Left ventricle myocardium inferior (tissue), 1 donor: ENCODE measurements around the gene SLC44A3. TPM values are rescaled to one million over a fixed set of nuclear protein-coding genes. Genes with fewer than 3 reads are reported as not detected.

Source experiments
- DNase-seq: peaks from one replicate; pipeline ENCODE4 v3.0.0-alpha.2; 2020
- H3K27ac ChIP-seq: fragments of 200-600 bp; replicated peaks from 2 replicates; pipeline ENCODE4 v1.8.0; 2021
- H3K27me3 ChIP-seq: fragments of 200-600 bp; 2 replicates; pipeline ENCODE4 v1.8.0; 2021; ENCODE audit warnings: low read depth
- H3K36me3 ChIP-seq: fragments of 200-600 bp; 2 replicates; pipeline ENCODE4 v1.8.0; 2021
- H3K4me1 ChIP-seq: fragments of 200-600 bp; 2 replicates; pipeline ENCODE4 v1.8.0; 2021
- H3K4me3 ChIP-seq: fragments of 200-600 bp; 2 replicates; pipeline ENCODE4 v1.8.0; 2021; ENCODE audit warnings: mild to moderate bottlenecking, moderate library complexity
- H3K9me3 ChIP-seq: fragments of 200-600 bp; replicated peaks from 2 replicates; pipeline ENCODE4 v1.8.0; 2021
- intact Hi-C: fragments of 100-400 bp; cut with micrococcal nuclease; formaldehyde crosslinking; loops from one replicate; pipeline ENCODE4 v1.11.0; 2022
- total RNA-seq: library from RNA; stranded (reverse); fragmentation: NEBNext Ultra II Directional; extraction: Animal tissue kit (Norgen Biotek cat#: 25700); gene quantifications from one replicate; pipeline ENCODE4 v1.2.1, GENCODE V29; 2021
- TF ChIP-seq, protein P1 (sequence below): fragments of 200-600 bp; IDR thresholded peaks from 2 replicates; pipeline ENCODE4 v1.8.0; 2021; ENCODE audit warnings: antibody characterized with exemption, mild to moderate bottlenecking, borderline replicate concordance
- donor health status: DM: no; HTN: yes; CAD: no; lungs with severe emphysema.

SLC44A3 gene
- total RNA-seq, 1 donor from 2014 or later: 5.9 TPM

DNA sequence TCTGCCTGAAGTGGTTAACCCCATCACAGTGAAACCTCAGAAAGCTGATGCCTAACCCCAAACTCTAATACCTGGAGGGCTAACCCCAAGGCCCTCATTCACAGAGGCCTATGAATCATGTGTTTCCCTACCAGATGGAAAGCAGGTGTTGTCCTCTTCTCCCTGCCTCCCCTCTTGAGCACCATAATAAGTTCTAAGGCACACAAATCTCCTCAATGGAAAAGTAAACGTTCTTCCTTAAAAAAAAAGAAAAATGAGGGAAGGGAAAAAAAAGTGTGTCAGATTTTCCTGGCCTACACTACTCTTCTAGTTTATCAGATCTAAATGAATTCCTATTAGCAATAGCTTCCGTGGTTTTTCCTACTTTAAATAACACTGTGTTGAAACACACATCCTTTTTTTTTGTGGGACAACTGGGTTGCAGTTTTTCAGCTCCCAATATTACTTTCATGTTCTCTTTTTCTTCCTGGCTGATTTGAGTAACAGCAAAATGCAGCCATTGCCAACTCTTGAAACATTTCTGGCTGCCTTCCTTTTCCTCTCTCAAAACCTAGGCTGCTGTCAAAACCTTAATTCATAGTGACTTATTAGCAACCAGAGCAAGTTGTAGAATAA is 43.2 kb downstream of the SLC44A3 start:
- no peak overlapping the region for H3K4me3 ChIP-seq
- peaks cover 43% of the 10 kb centered on the region for H3K4me1 ChIP-seq
- no peaks in the 10 kb centered on the region for H3K36me3 ChIP-seq
- no peaks in the 10 kb centered on the region for H3K9me3 ChIP-seq
- no peaks in the 10 kb centered on the region for H3K27me3 ChIP-seq
- intact Hi-C loops: loop anchor here (10.0 kb wide), 1 partner anchor 51 kb away; no protein-coding TSS in a partner anchor
- peak overlapping the region; percentile 82 for H3K27ac ChIP-seq
- TF ChIP-seq, protein P1, sequence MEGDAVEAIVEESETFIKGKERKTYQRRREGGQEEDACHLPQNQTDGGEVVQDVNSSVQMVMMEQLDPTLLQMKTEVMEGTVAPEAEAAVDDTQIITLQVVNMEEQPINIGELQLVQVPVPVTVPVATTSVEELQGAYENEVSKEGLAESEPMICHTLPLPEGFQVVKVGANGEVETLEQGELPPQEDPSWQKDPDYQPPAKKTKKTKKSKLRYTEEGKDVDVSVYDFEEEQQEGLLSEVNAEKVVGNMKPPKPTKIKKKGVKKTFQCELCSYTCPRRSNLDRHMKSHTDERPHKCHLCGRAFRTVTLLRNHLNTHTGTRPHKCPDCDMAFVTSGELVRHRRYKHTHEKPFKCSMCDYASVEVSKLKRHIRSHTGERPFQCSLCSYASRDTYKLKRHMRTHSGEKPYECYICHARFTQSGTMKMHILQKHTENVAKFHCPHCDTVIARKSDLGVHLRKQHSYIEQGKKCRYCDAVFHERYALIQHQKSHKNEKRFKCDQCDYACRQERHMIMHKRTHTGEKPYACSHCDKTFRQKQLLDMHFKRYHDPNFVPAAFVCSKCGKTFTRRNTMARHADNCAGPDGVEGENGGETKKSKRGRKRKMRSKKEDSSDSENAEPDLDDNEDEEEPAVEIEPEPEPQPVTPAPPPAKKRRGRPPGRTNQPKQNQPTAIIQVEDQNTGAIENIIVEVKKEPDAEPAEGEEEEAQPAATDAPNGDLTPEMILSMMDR: no peak
- DNase-seq: no peak

DNA sequence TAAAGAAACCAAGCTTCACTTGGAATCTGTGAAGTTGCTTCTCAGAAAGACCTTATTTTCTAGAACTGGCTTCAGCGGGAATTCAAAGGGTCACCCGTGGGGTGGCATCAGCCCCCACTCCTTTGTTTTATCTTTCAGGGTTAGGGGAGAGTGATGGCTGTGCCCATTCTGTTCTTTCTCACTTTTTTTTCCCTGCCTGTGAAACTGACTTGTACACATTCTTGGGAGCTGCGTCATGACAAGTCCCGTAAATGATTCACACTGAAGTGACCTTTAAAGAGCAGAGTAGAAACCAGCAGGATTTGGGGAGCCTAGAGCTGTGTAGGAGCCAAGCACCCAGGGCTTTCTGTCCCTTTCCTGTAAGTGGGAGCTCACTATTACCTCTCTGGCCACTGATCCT is 43.8 kb downstream of the SLC44A3 start:
- TF ChIP-seq, protein P1: no peak
- Histone ChIP-seq H3K4me1 (peaks cover 43% of the 10 kb centered on the region), H3K4me3 (no peak overlapping the region), H3K27me3 (no peaks in the 10 kb centered on the region), H3K36me3 (no peaks in the 10 kb centered on the region), H3K27ac (peak overlapping the region; percentile 82), H3K9me3 (no peaks in the 10 kb centered on the region)
- intact Hi-C loops: loop anchor here (10.0 kb wide), 1 partner anchor 51 kb away; no protein-coding TSS in a partner anchor
- no peak for DNase-seq

DNA sequence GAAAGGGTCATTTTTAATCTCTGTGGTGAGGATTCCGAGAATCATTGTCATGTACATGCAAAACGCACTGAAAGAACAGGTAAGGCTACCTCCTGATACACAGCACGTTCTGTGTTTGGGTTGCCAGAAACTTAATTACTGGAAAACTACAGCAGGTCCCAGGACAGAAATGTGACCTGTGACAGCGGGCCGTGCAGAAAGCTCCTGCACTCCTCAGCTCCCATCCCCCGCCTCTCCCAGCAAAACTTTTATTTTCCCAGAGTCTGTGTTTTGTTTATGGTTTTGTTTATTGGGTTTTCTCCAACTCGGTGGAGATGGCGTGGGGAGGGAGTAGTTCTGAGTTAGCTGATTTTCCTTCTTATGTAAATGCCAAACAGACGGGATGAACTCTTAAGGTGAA is 44.7 kb downstream of the SLC44A3 start:
- H3K27me3 ChIP-seq: no peaks in the 10 kb centered on the region
- intact Hi-C loops: loop anchor here (10.0 kb wide), 1 partner anchor 50 kb away; no protein-coding TSS in a partner anchor
- H3K4me3 ChIP-seq: no peak overlapping the region
- DNase-seq: no peak
- peak overlapping the region; percentile 82 for H3K27ac ChIP-seq
- peaks cover 43% of the 10 kb centered on the region for H3K4me1 ChIP-seq
- no peaks in the 10 kb centered on the region for H3K9me3 ChIP-seq
- TF ChIP-seq, protein P1: no peak
- H3K36me3 ChIP-seq: no peaks in the 10 kb centered on the region

DNA sequence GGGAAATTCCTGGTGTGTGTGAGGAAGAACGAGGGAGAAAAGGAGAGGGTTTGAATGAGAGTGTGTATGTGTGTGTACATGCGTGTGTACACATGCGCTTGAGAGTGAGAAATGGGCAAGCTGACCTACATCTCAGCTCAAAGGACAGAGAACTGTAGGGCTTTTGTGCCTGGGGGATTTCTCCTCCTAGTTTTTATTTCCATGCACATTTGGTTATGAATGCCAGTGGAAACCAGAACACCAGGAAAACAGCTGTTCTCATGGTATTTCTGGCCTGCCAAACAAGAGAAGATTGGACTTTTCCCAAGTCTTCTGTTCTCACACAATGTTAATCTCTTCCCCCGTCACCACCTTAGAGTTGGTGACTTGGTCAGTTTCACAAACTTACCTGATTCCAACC is 45.2 kb downstream of the SLC44A3 start:
- intact Hi-C loops: loop anchor here (10.0 kb wide), 1 partner anchor 49 kb away; no protein-coding TSS in a partner anchor

DNA sequence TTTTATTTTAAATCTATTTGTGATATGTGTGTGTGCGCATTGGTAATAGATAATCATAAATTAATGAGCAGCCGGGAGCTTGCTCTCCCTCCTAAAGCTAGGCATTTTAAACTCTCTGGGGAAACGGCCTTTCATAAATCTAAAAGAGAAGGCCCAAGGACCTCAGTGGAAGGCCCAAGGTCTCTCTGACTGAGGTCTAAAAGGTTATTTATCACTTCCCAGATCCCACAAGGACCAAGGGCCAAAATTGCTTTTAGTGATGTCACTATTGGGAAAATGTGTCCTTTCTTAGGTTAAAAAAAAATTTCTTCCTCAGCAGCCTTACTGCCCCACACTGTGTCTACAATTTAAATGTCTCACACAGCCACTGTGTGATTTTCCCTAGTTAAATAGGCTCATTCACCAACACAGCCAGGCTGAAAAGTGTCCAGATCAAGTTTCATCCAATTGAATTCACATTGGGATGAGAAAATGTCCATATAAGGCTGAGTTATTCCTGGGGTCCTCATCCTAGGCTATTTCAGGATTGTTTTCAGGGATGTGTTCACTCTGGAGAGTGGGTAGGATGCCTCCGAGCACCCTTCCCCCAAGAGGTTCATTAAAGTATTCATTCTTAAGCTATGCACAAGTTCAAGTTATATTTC is 46.1 kb downstream of the SLC44A3 start:
- H3K27ac ChIP-seq: peak overlapping the region; percentile 82
- H3K36me3 ChIP-seq: no peaks in the 10 kb centered on the region
- TF ChIP-seq, protein P1: no peak
- H3K9me3 ChIP-seq: no peaks in the 10 kb centered on the region
- H3K4me3 ChIP-seq: no peak overlapping the region
- H3K27me3 ChIP-seq: no peaks in the 10 kb centered on the region
- no peak for DNase-seq
- H3K4me1 ChIP-seq: peaks cover 43% of the 10 kb centered on the region
- intact Hi-C loops: loop anchor here (10.0 kb wide), 1 partner anchor 49 kb away; no protein-coding TSS in a partner anchor

More for the DNA sequence above, 45.2 kb downstream of the SLC44A3 start:
- Histone ChIP-seq H3K9me3 (no peaks in the 10 kb centered on the region), H3K4me1 (peaks cover 43% of the 10 kb centered on the region), H3K27ac (peak overlapping the region; percentile 82), H3K36me3 (no peaks in the 10 kb centered on the region), H3K27me3 (no peaks in the 10 kb centered on the region), H3K4me3 (no peak overlapping the region)
- TF ChIP-seq, protein P1: no peak
- no peak for DNase-seq
